Neural progenitor cell (in vitro differentiated cells): Measurements from ENCODE around the gene C4orf50. TPM values are rescaled to one million over a fixed set of nuclear protein-coding genes. Genes with fewer than 3 reads are reported as not detected.

Experiments
- DNase-seq: peaks from one replicate; pipeline ENCODE4 v3.0.0-alpha.2; 2016; ENCODE audit warnings: low spot score
- H2AFZ ChIP-seq: fragments of 200-600 bp; sonication (generic); replicated peaks from 2 replicates; pipeline ENCODE4 v1.6.1; 2016; ENCODE audit warnings: antibody characterized with exemption
- H3F3A ChIP-seq: fragments of 200-600 bp; sonication (generic); 2 replicates; pipeline ENCODE4 v1.6.1; 2016; ENCODE audit warnings: antibody characterized with exemption, low read depth
- H3K27ac ChIP-seq: fragments of 200-600 bp; sonication (generic); 2 replicates; pipeline ENCODE4 v1.5.1; 2016; ENCODE audit warnings: mild to moderate bottlenecking
- H3K27me3 ChIP-seq: fragments of 200-600 bp; sonication (generic); 2 replicates; pipeline ENCODE4 v1.6.1; 2016; ENCODE audit warnings: mild to moderate bottlenecking, moderate library complexity
- H3K36me3 ChIP-seq: fragments of 200-600 bp; sonication (generic); 2 replicates; pipeline ENCODE4 v1.5.1; 2016
- H3K4me1 ChIP-seq: fragments of 200-600 bp; sonication (generic); 2 replicates; pipeline ENCODE4 v1.6.1; 2016; ENCODE audit warnings: mixed run types
- H3K4me2 ChIP-seq: fragments of 200-600 bp; sonication (generic); 2 replicates; pipeline ENCODE4 v1.6.1; 2016
- H3K4me3 ChIP-seq: fragments of 200-600 bp; sonication (generic); 2 replicates; pipeline ENCODE4 v1.5.1; 2016
- H3K79me2 ChIP-seq: fragments of 200-600 bp; sonication (generic); 2 replicates; pipeline ENCODE4 v1.6.1; 2016; ENCODE audit warnings: low read depth
- H3K9ac ChIP-seq: fragments of 200-600 bp; sonication (generic); 2 replicates; pipeline ENCODE4 v1.6.1; 2016
- H3K9me3 ChIP-seq: fragments of 200-600 bp; sonication (generic); 2 replicates; pipeline ENCODE4 v1.5.1; 2016; ENCODE audit warnings: low read depth
- H4K20me1 ChIP-seq: fragments of 200-600 bp; sonication (generic); 2 replicates; pipeline ENCODE4 v1.6.1; 2016; ENCODE audit warnings: low read depth
- H3K27ac Mint-ChIP-seq: 3 replicates; pipeline ENCODE4 v1.8.0; 2021; ENCODE audit warnings: mixed read lengths
- H3K27me3 Mint-ChIP-seq: 2 replicates; pipeline ENCODE4 v1.8.0; 2022; ENCODE audit warnings: low read depth, mild to moderate bottlenecking, inconsistent platforms, moderate library complexity, mixed read lengths; ENCODE audit not compliant: insufficient read depth
- H3K36me3 Mint-ChIP-seq: 3 replicates; pipeline ENCODE4 v1.8.0; 2021; ENCODE audit warnings: mixed read lengths
- H3K4me1 Mint-ChIP-seq: 3 replicates; pipeline ENCODE4 v1.8.0; 2021; ENCODE audit warnings: mixed read lengths
- H3K4me3 Mint-ChIP-seq: 3 replicates; pipeline ENCODE4 v1.8.0; 2021; ENCODE audit warnings: mild to moderate bottlenecking, moderate library complexity, mixed read lengths
- H3K9me3 Mint-ChIP-seq: 3 replicates; pipeline ENCODE4 v1.8.0; 2020; ENCODE audit warnings: mixed read lengths
- EZH2 ChIP-seq: fragments of 200-600 bp; sonication (generic); IDR thresholded peaks from 2 replicates; pipeline ENCODE4 v1.6.1; 2017; ENCODE audit warnings: antibody characterized with exemption, mild to moderate bottlenecking, moderate library complexity
- EZH2phosphoT487 ChIP-seq: fragments of 200-600 bp; sonication (generic); IDR thresholded peaks from 2 replicates; pipeline ENCODE4 v1.6.1; 2017; ENCODE audit warnings: antibody characterized with exemption
- total RNA-seq: library from RNA; depleted of rRNA; stranded (reverse); fragments of >200 nt; gene quantifications from 2 replicates; pipeline ENCODE4 v1.2.3, GENCODE V29; 2015; ENCODE audit warnings: low replicate concordance
- TF ChIP-seq, protein P1 (sequence below): fragments of 200-600 bp; sonication (generic); IDR thresholded peaks from 2 replicates; pipeline ENCODE4 v1.5.1; 2017; ENCODE audit warnings: antibody characterized with exemption, mild to moderate bottlenecking

The C4orf50 gene
- total RNA-seq, 1 donor from 2014 or later, result 0.32 TPM

DNA sequence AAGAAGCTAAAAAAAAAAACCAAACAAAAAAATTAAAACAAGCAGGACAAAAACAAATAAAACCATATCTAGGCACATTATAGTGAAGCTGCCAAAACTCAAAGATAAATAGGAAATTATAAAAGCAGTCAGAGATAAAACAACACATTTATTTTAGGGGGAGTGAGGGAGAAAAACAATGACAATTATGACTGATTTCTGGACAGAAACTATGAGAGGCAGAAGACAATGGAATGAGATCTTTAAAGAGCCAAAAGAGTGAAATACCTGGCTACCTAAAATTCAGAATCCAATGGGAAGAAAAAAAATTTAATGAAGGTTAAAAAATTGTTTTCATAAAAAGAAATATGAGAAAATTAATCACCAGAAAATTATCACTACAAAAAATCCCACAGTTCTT is 33.4 kb downstream of the C4orf50 start:
- H2AFZ ChIP-seq, result no peak overlapping the region
- H3K36me3 Mint-ChIP-seq, result no peaks in the 10 kb centered on the region
- no peak overlapping the region for H3K9ac ChIP-seq
- DNase-seq, result no peak
- no peaks in the 10 kb centered on the region for H3K4me1 ChIP-seq
- H3K27ac Mint-ChIP-seq, result no peak overlapping the region
- no peaks in the 10 kb centered on the region for H3F3A ChIP-seq
- H3K27ac ChIP-seq, result no peak overlapping the region
- H3K79me2 ChIP-seq, result no peaks in the 10 kb centered on the region
- H3K4me3 Mint-ChIP-seq, result no peak overlapping the region
- H3K9me3 Mint-ChIP-seq, result peaks cover 23% of the 10 kb centered on the region
- H3K9me3 ChIP-seq, result no peaks in the 10 kb centered on the region
- peaks cover 4% of the 10 kb centered on the region for H3K27me3 Mint-ChIP-seq
- H3K4me1 Mint-ChIP-seq, result no peaks in the 10 kb centered on the region
- no peaks in the 10 kb centered on the region for H3K36me3 ChIP-seq
- H4K20me1 ChIP-seq, result no peaks in the 10 kb centered on the region
- no peak overlapping the region for H3K4me3 ChIP-seq
- no peak overlapping the region for H3K4me2 ChIP-seq
- TF ChIP-seq, protein P1, sequence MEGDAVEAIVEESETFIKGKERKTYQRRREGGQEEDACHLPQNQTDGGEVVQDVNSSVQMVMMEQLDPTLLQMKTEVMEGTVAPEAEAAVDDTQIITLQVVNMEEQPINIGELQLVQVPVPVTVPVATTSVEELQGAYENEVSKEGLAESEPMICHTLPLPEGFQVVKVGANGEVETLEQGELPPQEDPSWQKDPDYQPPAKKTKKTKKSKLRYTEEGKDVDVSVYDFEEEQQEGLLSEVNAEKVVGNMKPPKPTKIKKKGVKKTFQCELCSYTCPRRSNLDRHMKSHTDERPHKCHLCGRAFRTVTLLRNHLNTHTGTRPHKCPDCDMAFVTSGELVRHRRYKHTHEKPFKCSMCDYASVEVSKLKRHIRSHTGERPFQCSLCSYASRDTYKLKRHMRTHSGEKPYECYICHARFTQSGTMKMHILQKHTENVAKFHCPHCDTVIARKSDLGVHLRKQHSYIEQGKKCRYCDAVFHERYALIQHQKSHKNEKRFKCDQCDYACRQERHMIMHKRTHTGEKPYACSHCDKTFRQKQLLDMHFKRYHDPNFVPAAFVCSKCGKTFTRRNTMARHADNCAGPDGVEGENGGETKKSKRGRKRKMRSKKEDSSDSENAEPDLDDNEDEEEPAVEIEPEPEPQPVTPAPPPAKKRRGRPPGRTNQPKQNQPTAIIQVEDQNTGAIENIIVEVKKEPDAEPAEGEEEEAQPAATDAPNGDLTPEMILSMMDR, result no peak
- TF ChIP-seq EZH2phosphoT487 (no peak), EZH2 (no peak)
- H3K27me3 ChIP-seq, result no peaks in the 10 kb centered on the region

DNA sequence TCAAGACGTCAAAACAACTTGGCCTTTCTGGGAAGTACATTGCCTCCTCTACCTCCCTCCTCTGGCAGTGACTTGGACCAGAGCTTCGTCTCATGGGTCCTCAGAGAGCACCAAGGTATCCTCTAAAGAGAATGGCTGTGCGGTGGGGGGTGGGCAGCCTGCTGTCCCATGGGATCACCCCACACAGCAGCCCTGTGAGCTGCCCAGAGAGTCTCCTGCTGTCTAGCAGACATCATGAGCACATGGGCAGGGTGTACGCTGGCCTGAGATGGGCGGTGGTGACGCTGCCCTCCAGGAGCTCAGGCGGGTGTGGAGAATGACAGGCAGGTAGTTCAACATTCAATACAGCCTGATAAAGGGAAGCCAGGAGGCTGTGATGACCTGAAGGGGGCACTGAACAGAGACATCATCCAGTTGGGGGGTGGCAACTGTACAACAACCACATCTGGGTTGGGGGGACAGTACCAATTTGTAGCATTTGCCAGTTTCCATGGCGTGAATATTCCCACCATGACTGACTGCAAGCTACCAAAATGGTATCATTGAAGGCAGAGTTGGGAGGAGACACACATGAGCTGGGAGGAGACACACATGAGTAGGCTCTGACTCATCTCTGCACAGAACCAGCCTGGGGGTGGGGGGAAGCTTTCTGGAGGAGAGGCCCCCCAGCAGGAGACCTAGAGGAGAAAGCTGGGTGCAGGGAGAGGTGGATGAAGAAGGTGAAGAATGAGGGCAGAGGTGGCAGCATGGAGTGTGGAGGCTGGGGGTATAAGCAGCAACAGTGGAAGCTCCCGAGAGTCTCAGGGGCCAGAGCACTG is 35.9 kb downstream of the C4orf50 start:
- Histone ChIP-seq H3K4me2 (no peak overlapping the region), H3K79me2 (no peaks in the 10 kb centered on the region), H3K36me3 (no peaks in the 10 kb centered on the region), H2AFZ (no peak overlapping the region), H3K4me1 (no peaks in the 10 kb centered on the region), H3K4me3 (no peak overlapping the region), H3K27ac (no peak overlapping the region), H3K9ac (no peak overlapping the region), H3F3A (no peaks in the 10 kb centered on the region), H3K9me3 (no peaks in the 10 kb centered on the region), H4K20me1 (no peaks in the 10 kb centered on the region), H3K27me3 (peaks cover 21% of the 10 kb centered on the region)
- no peak overlapping the region for H3K27ac Mint-ChIP-seq
- peaks cover 3% of the 10 kb centered on the region for H3K27me3 Mint-ChIP-seq
- no peak for DNase-seq
- no peak for TF ChIP-seq EZH2phosphoT487
- TF ChIP-seq, protein P1, result no peak
- no peaks in the 10 kb centered on the region for H3K36me3 Mint-ChIP-seq
- no peak overlapping the region for H3K4me3 Mint-ChIP-seq
- H3K9me3 Mint-ChIP-seq, result peaks cover 23% of the 10 kb centered on the region
- no peaks in the 10 kb centered on the region for H3K4me1 Mint-ChIP-seq

DNA sequence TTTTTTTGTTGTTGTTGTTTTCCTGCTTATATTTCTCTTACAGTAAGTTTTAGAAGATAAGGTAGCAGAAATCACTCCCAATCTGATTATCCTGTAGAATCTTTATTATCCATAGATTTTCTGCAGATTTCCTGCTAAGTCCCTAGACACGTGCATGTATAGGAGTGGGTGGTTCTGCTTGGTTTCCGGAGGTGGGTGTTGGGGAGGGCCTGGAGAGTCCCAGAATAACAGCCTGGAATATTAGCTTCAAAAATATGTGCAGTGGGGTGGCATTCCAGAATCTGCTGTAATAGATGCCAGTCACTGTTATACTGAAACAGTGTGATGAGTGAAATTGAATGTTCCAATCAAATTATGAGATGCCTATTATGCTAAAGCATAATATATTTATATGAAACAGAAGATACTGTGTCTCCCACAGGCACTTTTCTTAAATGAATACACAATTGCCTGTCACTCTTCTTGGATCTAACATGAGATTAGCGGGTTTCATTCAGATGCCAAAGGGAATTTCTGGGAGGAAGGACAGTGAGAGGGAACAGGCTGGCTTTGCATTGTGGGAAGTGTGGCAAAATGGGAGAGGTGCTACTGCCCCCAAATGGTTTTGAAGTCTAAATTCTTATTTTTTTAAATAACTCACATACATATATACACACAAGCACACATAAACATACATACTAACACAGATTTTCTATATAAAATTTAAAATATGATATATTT is 37.6 kb downstream of the C4orf50 start:
- Histone ChIP-seq H3K4me2 (no peak overlapping the region), H3K79me2 (no peaks in the 10 kb centered on the region), H3F3A (no peaks in the 10 kb centered on the region), H3K27ac (no peak overlapping the region), H4K20me1 (no peaks in the 10 kb centered on the region), H3K36me3 (no peaks in the 10 kb centered on the region), H3K4me1 (no peaks in the 10 kb centered on the region), H3K9me3 (no peaks in the 10 kb centered on the region), H3K27me3 (peaks cover 21% of the 10 kb centered on the region), H2AFZ (no peak overlapping the region), H3K9ac (no peak overlapping the region), H3K4me3 (no peak overlapping the region)
- H3K36me3 Mint-ChIP-seq, result no peaks in the 10 kb centered on the region
- peaks cover 23% of the 10 kb centered on the region for H3K9me3 Mint-ChIP-seq
- TF ChIP-seq, protein P1, result no peak
- TF ChIP-seq EZH2, result no peak
- no peak for TF ChIP-seq EZH2phosphoT487
- H3K4me1 Mint-ChIP-seq, result no peaks in the 10 kb centered on the region
- peaks cover 2% of the 10 kb centered on the region for H3K27me3 Mint-ChIP-seq
- H3K4me3 Mint-ChIP-seq, result no peak overlapping the region
- DNase-seq, result no peak
- no peak overlapping the region for H3K27ac Mint-ChIP-seq
